ENCODE results near the gene PRR18. TPM values are rescaled to one million over a fixed set of nuclear protein-coding genes. Genes with fewer than 3 reads are reported as not detected.
A peak's percentile ranks its signal among the peaks of the same experiment; 100 is the strongest.

PRR18 gene
- total and polyA plus RNA-seq, 9 of the 15 experiments (the other 6 are each of a cell fraction or from before 2014, with no cell fraction given), result not detected

DNA sequence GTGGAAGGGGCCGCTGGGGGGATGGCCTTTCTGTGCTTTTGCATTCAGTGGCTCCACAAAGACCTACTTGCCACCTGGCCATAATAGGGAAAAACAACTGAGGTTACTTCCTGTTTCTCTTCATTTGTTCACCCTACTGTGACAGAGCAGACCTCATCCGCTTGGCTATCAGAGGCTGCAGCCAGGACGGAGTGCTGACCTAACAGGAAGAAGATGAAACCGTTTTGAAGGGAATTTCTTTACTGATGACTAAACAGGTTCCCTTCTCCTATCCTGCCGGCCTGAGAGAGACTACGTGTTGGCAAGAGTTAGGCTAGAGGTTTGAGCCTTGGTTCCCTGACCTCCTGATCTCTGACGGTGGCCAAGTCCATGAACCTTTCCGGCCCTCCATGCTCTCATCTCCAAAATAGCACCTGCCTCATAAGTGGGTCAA lies 21.3 kb downstream of the PRR18 start (continued):
- no peak for TF ChIP-seq SAFB (IDR thresholded peaks at IDR 0.05; ENCODE audit: borderline replicate concordance, low read depth, low read length)
- TF ChIP-seq, protein P1, sequence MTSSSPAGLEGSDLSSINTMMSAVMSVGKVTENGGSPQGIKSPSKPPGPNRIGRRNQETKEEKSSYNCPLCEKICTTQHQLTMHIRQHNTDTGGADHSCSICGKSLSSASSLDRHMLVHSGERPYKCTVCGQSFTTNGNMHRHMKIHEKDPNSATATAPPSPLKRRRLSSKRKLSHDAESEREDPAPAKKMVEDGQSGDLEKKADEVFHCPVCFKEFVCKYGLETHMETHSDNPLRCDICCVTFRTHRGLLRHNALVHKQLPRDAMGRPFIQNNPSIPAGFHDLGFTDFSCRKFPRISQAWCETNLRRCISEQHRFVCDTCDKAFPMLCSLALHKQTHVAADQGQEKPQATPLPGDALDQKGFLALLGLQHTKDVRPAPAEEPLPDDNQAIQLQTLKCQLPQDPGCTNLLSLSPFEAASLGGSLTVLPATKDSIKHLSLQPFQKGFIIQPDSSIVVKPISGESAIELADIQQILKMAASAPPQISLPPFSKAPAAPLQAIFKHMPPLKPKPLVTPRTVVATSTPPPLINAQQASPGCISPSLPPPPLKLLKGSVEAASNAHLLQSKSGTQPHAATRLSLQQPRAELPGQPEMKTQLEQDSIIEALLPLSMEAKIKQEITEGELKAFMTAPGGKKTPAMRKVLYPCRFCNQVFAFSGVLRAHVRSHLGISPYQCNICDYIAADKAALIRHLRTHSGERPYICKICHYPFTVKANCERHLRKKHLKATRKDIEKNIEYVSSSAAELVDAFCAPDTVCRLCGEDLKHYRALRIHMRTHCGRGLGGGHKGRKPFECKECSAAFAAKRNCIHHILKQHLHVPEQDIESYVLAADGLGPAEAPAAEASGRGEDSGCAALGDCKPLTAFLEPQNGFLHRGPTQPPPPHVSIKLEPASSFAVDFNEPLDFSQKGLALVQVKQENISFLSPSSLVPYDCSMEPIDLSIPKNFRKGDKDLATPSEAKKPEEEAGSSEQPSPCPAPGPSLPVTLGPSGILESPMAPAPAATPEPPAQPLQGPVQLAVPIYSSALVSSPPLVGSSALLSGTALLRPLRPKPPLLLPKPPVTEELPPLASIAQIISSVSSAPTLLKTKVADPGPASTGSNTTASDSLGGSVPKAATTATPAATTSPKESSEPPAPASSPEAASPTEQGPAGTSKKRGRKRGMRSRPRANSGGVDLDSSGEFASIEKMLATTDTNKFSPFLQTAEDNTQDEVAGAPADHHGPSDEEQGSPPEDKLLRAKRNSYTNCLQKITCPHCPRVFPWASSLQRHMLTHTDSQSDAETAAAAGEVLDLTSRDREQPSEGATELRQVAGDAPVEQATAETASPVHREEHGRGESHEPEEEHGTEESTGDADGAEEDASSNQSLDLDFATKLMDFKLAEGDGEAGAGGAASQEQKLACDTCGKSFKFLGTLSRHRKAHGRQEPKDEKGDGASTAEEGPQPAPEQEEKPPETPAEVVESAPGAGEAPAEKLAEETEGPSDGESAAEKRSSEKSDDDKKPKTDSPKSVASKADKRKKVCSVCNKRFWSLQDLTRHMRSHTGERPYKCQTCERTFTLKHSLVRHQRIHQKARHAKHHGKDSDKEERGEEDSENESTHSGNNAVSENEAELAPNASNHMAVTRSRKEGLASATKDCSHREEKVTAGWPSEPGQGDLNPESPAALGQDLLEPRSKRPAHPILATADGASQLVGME (CRISPR knock-in tag; IDR thresholded peaks at IDR 0.05), result no peak
- TF ChIP-seq, protein P2, sequence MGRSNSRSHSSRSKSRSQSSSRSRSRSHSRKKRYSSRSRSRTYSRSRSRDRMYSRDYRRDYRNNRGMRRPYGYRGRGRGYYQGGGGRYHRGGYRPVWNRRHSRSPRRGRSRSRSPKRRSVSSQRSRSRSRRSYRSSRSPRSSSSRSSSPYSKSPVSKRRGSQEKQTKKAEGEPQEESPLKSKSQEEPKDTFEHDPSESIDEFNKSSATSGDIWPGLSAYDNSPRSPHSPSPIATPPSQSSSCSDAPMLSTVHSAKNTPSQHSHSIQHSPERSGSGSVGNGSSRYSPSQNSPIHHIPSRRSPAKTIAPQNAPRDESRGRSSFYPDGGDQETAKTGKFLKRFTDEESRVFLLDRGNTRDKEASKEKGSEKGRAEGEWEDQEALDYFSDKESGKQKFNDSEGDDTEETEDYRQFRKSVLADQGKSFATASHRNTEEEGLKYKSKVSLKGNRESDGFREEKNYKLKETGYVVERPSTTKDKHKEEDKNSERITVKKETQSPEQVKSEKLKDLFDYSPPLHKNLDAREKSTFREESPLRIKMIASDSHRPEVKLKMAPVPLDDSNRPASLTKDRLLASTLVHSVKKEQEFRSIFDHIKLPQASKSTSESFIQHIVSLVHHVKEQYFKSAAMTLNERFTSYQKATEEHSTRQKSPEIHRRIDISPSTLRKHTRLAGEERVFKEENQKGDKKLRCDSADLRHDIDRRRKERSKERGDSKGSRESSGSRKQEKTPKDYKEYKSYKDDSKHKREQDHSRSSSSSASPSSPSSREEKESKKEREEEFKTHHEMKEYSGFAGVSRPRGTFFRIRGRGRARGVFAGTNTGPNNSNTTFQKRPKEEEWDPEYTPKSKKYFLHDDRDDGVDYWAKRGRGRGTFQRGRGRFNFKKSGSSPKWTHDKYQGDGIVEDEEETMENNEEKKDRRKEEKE (IDR thresholded peaks at IDR 0.05; ENCODE audit: borderline replicate concordance in 1 of 2, control insufficient read depth in 1 of 2, low read depth in 2 of 2, low read length in 1 of 2), result no peak
- TF ChIP-seq, protein P3, sequence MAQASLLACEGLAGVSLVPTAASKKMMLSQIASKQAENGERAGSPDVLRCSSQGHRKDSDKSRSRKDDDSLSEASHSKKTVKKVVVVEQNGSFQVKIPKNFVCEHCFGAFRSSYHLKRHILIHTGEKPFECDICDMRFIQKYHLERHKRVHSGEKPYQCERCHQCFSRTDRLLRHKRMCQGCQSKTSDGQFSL (CRISPR knock-in tag; IDR thresholded peaks at IDR 0.05), result no peak
- TF ChIP-seq, protein P3 (tag; IDR thresholded peaks at IDR 0.05), result no peak
- TF ChIP-seq, protein P4, sequence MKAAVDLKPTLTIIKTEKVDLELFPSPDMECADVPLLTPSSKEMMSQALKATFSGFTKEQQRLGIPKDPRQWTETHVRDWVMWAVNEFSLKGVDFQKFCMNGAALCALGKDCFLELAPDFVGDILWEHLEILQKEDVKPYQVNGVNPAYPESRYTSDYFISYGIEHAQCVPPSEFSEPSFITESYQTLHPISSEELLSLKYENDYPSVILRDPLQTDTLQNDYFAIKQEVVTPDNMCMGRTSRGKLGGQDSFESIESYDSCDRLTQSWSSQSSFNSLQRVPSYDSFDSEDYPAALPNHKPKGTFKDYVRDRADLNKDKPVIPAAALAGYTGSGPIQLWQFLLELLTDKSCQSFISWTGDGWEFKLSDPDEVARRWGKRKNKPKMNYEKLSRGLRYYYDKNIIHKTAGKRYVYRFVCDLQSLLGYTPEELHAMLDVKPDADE (conservative IDR thresholded peaks at IDR 0.05; ENCODE audit: control insufficient read depth, low read depth, low read length), result no peak
- TF ChIP-seq, protein P5, sequence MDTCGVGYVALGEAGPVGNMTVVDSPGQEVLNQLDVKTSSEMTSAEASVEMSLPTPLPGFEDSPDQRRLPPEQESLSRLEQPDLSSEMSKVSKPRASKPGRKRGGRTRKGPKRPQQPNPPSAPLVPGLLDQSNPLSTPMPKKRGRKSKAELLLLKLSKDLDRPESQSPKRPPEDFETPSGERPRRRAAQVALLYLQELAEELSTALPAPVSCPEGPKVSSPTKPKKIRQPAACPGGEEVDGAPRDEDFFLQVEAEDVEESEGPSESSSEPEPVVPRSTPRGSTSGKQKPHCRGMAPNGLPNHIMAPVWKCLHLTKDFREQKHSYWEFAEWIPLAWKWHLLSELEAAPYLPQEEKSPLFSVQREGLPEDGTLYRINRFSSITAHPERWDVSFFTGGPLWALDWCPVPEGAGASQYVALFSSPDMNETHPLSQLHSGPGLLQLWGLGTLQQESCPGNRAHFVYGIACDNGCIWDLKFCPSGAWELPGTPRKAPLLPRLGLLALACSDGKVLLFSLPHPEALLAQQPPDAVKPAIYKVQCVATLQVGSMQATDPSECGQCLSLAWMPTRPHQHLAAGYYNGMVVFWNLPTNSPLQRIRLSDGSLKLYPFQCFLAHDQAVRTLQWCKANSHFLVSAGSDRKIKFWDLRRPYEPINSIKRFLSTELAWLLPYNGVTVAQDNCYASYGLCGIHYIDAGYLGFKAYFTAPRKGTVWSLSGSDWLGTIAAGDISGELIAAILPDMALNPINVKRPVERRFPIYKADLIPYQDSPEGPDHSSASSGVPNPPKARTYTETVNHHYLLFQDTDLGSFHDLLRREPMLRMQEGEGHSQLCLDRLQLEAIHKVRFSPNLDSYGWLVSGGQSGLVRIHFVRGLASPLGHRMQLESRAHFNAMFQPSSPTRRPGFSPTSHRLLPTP (IDR thresholded peaks at IDR 0.05; ENCODE audit: borderline replicate concordance, extremely low read depth, insufficient read length), result no peak
- TF ChIP-seq ATF7 (IDR thresholded peaks at IDR 0.05), result 0 out of 2 replicates have a peak, but pooled peaks have one; percentile 32
- TF ChIP-seq PCBP1 (IDR thresholded peaks at IDR 0.05; ENCODE audit: low read depth, low read length, poor library complexity, severe bottlenecking), result no peak
- TF ChIP-seq ZNF778 (CRISPR knock-in tag; IDR thresholded peaks at IDR 0.05), result no peak
- no peak for TF ChIP-seq FOXA3 (CRISPR knock-in tag; conservative IDR thresholded peaks at IDR 0.05 in 1 of 2, IDR thresholded peaks at IDR 0.05 in 1 of 2)
- TF ChIP-seq THRAP3 (IDR thresholded peaks at IDR 0.05; ENCODE audit: borderline replicate concordance), result no peak

Data from K562 (cell line).